H1 (cell line): ENCODE measurements around the gene TEX13B. TPM values are rescaled to one million over a fixed set of nuclear protein-coding genes. Genes with fewer than 3 reads are reported as not detected.

Experiments
- polyA plus RNA-seq, 7 experiments: library from polyadenylated mRNA; depleted of rRNA in 3 of 7; stranded (reverse) in 5 of 7; unstranded in 2 of 7; fragments of >200 nt in 5 of 7; fragments of 200-250 nt in 2 of 7; gene quantifications; 1 replicate in 5 of 7; 2 replicates in 1 of 7; 4 replicates in 1 of 7; pipeline versions ENCODE4 v1.2.1 to v1.2.3, GENCODE V29; 2011 to 2013; ENCODE audit warnings: missing spikeins in 2 of 7, mixed read lengths in 2 of 7
- total RNA-seq: library from RNA; stranded (reverse); fragmentation: NEBNext Ultra II Directional; extraction: Animal tissue kit (Norgen Biotek cat#: 25700); gene quantifications from 2 replicates; pipeline ENCODE4 v1.2.1, GENCODE V29; 2021

Gene TEX13B
- total and polyA plus RNA-seq, 2 of the 8 experiments (the other 6 are each of a cell fraction or from before 2014, with no cell fraction given) = 0.06 to 0.32 TPM

Other genes with a start within 250 kb of the TEX13B start
- 7.6 TPM in 2 replicates for gene TSC22D3, start 206.6 kb downstream of the TEX13B start, total RNA-seq
- 12.9 and 19.1 TPM in 2 replicates for gene TSC22D3, start 206.6 kb downstream of the TEX13B start, polyA plus RNA-seq (2011; rRNA removed)
- not detected in 2 replicates for gene NCBP2L, start 204.6 kb downstream of the TEX13B start, total RNA-seq
- not detected in 2 replicates for gene NCBP2L, start 204.6 kb downstream of the TEX13B start, polyA plus RNA-seq (2011; rRNA removed)
- 1.6 and 1.7 TPM in 2 replicates for gene MID2, start 156.5 kb downstream of the TEX13B start, total RNA-seq
- 0.98 and 1.3 TPM in 2 replicates for gene MID2, start 156.5 kb downstream of the TEX13B start, polyA plus RNA-seq (2011; rRNA removed)
- gene VSIG1, start 62.7 kb upstream of the TEX13B start, total RNA-seq = 1.6 and 2.2 TPM in 2 replicates
- 2.5 and 2.9 TPM in 2 replicates for gene VSIG1, start 62.7 kb upstream of the TEX13B start, polyA plus RNA-seq (2011; rRNA removed)
- gene PSMD10, start 109.2 kb upstream of the TEX13B start, total RNA-seq = 46.6 and 49.9 TPM in 2 replicates
- gene PSMD10, start 109.2 kb upstream of the TEX13B start, polyA plus RNA-seq (2011; rRNA removed) = 37.5 and 79.9 TPM in 2 replicates
- gene ATG4A, start 109.4 kb upstream of the TEX13B start, total RNA-seq = 2.0 and 2.2 TPM in 2 replicates
- gene ATG4A, start 109.4 kb upstream of the TEX13B start, polyA plus RNA-seq (2011; rRNA removed) = 1.1 and 1.2 TPM in 2 replicates